GM19463 (cell line): ENCODE data around the gene OCRL.
A peak's percentile ranks its signal among the peaks of the same experiment; 100 is the strongest.

Experiments
- ATAC-seq: cut with Tn5 transposase; IDR thresholded peaks from one replicate; pipeline ENCODE4 v1.9.1; 2021; ENCODE audit warnings: mild to moderate bottlenecking, moderate library complexity; ENCODE audit not compliant: unreplicated experiment

The OCRL gene

GRCh38 chrX:129581904-129582303 lies 41.8 kb downstream of the OCRL start:
- no peak for ATAC-seq

GRCh38 chrX:129585167-129585566 lies 45.1 kb downstream of the OCRL start:
- no peak for ATAC-seq

GRCh38 chrX:129585691-129586090 lies 45.6 kb downstream of the OCRL start:
- ATAC-seq = no peak

GRCh38 chrX:129586446-129586845 lies 46.4 kb downstream of the OCRL start:
- ATAC-seq = no peak

- ATAC-seq = no peak
These were observed 50.5 kb downstream of the OCRL start for GRCh38 chrX:129590596-129590995.

- ATAC-seq = no peak
These were observed 53.1 kb downstream of the OCRL start for GRCh38 chrX:129593137-129593536.

- no peak for ATAC-seq
These were observed 54.7 kb downstream of the OCRL start for GRCh38 chrX:129594781-129595180.

GRCh38 chrX:129596077-129596476 lies 56.0 kb downstream of the OCRL start:
- ATAC-seq = no peak

GRCh38 chrX:129597905-129598304 lies 57.8 kb downstream of the OCRL start:
- ATAC-seq = no peak

- no peak for ATAC-seq
These were observed 59.4 kb downstream of the OCRL start for GRCh38 chrX:129599499-129599898.

GRCh38 chrX:129599996-129600395 lies 59.9 kb downstream of the OCRL start:
- ATAC-seq = no peak

- no peak for ATAC-seq
These were observed 60.9 kb downstream of the OCRL start for GRCh38 chrX:129600981-129601424.

GRCh38 chrX:129606918-129607317 lies 66.9 kb downstream of the OCRL start:
- ATAC-seq = peak; percentile 42

GRCh38 chrX:129608496-129608895 lies 68.4 kb downstream of the OCRL start:
- no peak for ATAC-seq

- no peak for ATAC-seq
These were observed 69.3 kb downstream of the OCRL start for GRCh38 chrX:129609395-129609794.

- ATAC-seq = no peak
These were observed 72.3 kb downstream of the OCRL start for GRCh38 chrX:129612396-129612795.

GRCh38 chrX:129613596-129613995 lies 73.5 kb downstream of the OCRL start:
- ATAC-seq = no peak

GRCh38 chrX:129614481-129615255 lies 74.6 kb downstream of the OCRL start:
- ATAC-seq = no peak

GRCh38 chrX:129617420-129617819 lies 77.4 kb downstream of the OCRL start:
- ATAC-seq = no peak

GRCh38 chrX:129618997-129619396 lies 78.9 kb downstream of the OCRL start:
- ATAC-seq = no peak

- ATAC-seq = no peak
These were observed 82.8 kb downstream of the OCRL start for GRCh38 chrX:129622757-129623301.

- ATAC-seq = no peak
These were observed 86.0 kb downstream of the OCRL start for GRCh38 chrX:129626026-129626425.

- ATAC-seq = no peak
These were observed 89.8 kb downstream of the OCRL start for GRCh38 chrX:129629837-129630236.
